HT1080 (cell line): ENCODE measurements around the gene ATP11A. TPM values are rescaled to one million over a fixed set of nuclear protein-coding genes. Genes with fewer than 3 reads are reported as not detected.
"Not testable (repeated sequence)": the region's sequence is repeated elsewhere in the genome, so short reads cannot be mapped to it uniquely, and the experiment has no call there.

Experiments used
- DNase-seq: peaks from one replicate; pipeline ENCODE4 v3.0.0-alpha.2; 2015; ENCODE audit warnings: low read depth
- total RNA-seq: library from RNA; depleted of rRNA; stranded (reverse); fragments of >200 nt; shearing (Covaris generic); gene quantifications from 2 replicates; pipeline ENCODE4 v1.2.3, GENCODE V29; 2014

Gene ATP11A
- total RNA-seq, 1 experiment from 2014 or later: 7.7 TPM

DNA sequence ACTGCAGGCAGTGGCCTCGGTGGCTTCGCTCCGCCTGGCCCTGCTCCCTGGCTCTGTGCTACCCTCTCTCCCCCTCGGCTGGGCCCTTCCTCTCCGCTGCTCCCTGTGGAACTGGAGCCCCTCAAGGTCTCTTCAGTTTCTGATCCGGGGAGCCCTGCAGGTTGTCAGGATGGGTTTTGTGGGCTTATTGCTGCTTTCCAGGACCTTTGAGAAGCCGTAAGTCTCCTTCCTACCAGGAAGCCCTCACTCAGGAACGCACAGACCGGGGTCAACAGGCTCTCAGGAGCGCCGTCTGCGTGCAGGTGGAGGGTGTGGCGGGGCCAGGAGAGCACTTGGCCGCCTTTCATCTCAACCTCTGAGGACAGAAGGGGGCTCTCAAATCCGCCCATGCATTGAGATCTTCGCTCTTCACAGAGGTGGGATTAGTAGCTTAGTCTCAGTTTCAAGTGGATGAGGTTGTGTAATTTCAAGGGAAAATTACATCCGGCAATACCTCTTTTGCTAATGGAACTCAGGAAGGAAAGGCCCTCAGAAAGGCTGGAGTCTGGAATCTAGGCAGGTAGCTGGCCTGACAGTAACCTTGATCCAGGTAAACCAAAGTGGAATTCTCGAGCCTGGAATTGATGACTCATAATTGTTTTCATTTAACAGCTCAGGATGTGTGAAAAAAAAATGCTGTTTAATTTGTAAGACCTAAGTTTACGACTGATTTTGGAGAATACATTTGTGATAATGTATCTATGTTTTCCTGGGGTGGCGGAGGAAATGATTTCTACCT is 102.0 kb downstream of the ATP11A start:
- no peak for DNase-seq

DNA sequence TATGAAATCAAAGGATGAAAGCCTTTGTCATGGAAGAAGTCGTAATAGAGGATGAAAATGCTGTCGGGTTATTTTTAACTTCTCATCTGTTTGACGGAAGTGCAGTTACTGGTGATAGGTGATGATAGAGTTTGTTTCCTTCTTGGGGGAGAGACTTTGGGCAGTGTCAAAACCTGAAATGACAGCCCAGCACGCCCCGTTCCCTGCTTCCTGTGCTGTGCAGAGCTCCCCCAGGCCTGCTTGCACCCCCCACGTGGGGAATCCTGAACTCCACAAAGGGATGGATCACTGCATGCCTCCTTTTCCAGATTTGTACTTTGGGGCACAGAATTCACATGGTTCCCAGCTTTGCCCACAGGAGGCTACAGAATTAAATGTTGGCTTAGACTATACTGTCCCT is 102.7 kb downstream of the ATP11A start:
- no peak for DNase-seq

DNA sequence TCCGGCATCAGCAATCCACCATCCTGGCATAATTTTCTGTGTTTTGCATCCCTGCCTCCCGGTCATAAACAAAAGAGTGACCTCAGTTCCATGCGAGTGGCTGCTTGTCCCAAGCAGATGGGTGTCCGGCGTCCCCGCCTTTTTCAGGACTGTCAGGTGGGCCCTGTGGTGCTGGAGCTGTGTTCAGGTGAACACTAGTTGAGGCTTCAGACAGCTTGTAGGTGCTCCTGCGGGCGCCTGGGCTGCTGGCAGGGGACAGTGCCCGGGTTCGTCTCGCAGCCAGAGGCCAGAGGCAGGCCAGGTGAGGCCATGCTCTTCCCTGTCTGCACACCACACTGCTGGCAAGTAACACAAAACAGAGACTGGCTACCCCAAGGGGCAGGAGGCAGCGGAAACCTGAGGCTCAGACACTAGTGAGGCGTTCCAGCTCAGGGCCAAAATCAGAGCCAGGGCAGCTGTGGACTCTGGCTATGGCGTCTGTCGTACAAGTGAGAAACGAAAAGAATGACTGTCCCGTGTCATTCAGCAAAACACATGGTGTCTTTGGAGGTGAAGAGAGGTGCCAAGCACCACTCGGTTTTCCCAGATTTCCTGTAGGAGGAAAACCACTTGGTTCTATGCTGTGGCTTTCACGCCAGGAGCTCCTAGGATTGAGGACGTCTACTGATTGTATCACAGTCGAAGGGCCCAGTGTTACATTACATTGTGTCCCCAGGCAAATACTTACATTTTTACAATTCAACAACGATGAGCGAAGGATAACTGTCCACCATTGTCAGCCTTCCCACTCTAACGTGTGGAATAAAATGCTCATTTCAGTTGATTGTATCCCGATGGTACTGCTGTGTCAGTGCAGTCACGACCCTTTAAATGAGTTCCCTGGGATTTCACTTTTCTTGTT is 104.0 kb downstream of the ATP11A start:
- no peak for DNase-seq

DNA sequence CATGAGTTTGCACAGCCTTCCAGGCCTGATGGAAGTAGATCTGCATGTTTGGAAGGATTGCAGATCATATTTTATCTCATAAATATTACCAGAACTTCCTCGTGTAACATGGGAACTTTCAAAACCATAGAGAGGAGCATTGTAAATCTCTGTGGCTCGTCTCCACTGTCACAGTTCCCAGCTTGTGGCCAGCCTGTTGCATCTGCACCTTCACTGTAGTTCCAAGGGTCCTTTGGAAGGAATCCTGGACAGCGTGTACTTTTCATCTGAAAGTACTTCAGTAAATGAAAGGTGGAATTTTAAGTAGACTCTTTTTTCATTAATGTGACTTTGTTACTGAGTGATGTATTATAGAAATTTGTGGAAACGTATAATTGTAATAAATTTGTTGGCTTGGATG is 105.4 kb downstream of the ATP11A start:
- no peak for DNase-seq

DNA sequence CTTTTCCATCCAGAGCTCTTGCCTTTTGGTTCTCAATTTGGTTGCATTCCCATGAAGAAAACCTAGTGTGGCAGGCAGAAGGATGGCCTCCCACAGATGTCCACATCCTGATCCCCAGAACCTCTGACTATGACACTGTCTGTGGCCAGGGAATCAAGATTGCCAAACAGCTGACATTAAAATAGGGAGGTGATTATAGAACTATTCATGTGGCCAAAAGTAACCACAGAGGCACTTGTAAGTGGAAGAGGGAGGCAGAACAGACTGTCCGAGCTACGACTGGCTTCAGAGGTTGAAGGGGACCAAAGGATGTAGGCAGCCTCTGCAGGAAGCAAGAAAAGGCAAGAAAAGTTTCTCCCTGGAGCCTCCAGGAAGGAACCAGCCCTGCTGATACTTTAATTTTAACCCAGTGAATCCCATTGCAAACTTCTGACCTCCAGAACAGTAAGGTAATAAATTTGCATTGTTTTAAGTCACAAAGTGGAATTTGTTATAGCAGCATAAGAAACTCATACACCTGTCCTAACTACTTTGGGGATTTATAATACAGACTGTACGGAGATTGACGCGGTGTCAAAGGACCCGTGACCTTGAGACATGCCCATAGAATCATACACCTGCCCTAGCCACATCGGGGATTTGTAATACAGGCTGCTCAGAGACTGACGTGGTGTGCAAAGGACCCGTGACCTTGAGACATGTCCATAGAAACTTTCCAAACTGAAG is 106.5 kb downstream of the ATP11A start:
- no peak for DNase-seq

DNA sequence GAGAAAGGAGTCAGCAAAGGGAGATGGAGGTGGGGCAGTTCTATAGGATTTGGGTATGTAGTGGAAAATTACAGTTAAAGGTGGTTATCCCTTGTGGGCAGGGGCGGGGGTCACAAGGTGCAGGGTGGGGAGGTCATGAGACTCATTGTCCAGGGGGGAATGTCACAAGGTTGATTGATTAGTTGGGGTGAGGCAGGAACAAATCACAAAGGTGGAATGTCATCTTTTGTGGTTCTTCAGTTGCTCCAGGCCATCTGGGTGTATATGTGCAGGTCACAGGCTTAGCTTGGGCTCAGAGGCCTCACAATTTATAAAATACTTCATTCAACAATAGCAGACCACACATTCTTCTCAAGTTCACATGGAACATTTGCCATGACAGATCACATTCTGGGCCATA is 109.6 kb downstream of the ATP11A start:
- no peak for DNase-seq

DNA sequence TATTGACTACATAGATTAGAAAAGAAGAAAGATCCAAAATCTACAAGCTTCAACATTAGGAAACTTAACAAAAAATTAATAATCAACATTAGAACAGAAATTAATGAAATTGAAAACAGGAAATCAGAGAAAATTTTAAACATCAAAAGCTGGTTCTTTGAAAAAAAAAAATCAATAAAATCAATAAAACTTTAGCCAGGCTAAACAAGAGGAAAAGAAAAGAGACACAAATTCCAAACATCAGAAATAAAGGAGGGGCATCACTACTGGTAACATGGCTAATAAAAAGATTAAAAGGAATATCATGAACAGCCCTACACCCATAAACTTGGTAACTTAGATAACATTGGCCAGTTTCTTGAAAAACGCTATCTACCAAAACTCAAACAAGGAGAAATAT is 110.2 kb downstream of the ATP11A start:
- DNase-seq: no peak

DNA sequence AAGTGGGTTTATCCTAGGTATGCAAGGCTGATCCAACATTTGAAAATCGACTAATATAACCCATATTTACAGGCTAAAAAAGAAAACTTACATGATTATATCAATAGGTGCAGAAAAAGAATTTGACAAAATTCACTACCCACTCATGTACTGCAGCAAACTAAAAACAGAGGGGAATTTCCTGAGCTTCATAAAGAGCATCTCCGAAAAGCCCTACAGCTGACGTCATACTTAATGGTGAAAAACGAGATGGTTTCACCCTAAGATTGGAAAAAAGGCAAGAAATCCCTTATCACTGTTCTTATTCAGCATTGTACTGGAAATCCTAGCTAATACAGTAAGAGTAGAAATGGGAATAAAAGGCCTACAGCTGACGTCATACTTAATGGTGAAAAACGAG is 111.0 kb downstream of the ATP11A start:
- not testable (repeated sequence) for DNase-seq

DNA sequence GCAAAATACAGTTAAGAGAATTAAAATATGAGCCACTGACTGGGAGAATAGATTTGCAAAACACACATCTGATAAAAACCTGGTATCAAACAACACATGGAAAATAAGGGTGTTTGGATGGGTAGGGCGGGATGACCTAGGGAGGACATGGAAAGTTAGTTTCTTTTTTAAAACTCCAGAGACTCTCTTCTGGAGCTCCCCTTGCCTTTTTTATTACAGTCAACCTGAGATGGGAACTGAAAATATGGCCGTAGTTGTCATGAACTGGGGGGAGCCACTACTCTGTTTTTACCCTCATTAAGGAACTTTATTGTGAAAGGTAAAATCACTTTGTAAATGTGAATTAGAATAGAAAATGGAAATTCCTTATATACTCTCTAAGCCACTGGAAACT is 113.0 kb downstream of the ATP11A start:
- no peak for DNase-seq

DNA sequence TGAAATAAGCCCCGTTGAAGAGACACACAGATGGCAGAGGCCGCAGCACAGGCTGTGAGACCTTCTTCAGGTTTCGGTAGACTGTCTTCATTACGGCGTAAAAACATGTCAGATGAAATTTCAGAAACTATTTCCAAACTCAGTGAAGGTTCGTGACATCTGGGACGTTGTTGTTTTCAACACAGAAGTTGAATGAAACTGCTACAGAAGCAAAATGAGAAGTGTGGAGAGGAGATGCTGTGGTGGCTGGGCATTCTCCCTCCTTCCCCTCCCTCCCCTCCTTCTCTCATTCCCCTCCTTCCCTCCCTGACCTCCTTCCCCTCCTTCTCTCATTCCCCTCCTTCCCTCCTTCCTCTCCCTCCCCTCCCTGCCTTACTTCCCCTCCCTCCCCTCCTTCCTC is 113.6 kb downstream of the ATP11A start:
- DNase-seq: no peak

DNA sequence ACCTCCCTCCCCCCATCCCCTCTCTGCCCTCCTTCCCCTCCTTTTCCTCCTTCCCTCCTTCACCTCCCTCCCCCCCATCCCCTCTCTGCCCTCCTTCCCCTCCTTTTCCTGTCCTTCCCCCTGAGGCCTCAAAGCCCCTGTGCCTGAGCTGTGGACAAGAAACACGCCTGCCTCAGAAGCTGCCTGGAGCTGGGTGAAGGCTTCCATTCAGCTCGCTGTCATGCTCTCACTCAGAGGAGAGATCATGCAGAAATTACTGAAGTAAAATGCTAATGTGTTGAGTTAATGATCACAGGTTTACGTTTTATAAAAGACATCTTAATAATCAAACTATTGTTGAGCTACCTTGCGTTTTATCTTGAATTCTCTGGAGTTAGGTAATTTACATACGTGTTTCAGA is 114.5 kb downstream of the ATP11A start:
- DNase-seq: no peak

DNA sequence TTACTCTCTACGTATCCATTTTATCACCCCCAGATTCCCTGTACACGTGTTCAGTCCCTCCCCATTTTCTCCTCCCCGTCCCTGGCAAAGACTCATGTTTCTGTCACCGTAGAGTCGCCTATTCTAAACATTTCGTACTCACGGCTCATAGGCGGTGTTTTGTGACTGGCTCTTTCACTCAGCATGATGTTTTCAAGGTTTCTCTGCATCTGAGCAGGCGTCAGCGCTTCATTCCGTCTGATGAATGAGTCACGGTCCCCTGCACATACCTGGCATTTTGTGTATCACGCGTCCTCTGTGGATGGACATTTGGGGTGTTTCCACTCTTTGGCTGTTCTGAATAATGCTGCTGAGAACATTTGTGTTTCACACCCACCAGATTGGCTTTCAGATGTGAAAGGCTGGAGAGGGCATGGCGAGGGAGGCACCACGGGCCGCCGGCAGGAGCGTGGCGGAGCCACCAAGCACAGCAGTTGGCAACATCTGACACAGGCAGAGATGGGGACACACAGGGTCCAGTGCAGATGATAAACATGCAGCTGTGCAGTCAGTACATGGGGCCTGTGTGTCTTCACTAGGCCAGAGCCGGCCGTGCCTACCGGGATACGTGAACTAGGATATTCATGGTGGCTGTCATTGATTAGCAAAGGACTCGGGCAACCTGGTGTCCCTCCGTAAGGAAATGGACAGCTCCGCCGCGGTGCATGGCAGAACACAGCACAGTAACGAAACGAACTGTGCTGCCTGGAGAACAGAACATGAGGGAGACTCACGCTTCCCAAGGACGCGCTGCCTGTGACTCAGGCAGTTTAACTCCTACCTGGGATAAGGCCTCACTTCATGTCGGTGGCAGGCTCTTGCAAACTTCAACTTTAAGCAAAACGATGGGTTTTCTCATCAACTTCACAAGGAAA is 117.2 kb downstream of the ATP11A start:
- no peak for DNase-seq

DNA sequence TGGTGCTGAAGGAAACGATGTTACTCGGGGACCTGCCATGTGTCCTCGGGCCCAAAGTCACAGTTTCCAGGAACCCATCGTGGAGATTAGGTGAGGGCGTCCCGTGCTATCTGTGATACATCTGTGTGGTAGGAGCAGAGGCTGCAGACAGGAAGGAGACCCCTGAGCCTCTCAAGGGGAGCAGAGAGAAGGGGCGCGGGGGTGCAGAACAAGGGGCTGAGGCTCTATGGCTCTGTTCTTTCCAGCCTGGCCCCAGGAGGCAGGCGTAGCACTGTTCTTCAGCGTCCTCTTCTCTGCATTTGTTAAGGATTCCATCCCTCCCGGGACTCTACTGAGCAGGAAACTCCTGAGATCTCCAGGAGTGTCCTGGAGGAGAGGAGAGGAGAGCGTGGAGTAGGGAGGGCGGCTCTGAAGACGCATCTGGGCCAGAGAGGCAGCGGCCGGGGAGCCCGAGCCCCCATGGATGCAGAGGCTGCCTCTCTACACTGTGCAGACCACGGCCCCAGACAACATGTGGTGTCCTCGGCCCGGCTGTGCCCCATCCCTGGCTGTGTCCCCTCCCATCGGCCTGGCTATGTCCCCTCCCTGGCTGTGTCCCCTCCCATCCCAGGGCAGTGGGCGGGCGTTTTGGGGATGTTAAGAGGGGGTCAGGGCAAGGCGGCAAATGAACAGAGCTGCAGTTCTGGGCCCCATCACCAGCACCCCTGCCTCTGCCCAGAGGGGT is 118.0 kb downstream of the ATP11A start:
- DNase-seq: no peak

DNA sequence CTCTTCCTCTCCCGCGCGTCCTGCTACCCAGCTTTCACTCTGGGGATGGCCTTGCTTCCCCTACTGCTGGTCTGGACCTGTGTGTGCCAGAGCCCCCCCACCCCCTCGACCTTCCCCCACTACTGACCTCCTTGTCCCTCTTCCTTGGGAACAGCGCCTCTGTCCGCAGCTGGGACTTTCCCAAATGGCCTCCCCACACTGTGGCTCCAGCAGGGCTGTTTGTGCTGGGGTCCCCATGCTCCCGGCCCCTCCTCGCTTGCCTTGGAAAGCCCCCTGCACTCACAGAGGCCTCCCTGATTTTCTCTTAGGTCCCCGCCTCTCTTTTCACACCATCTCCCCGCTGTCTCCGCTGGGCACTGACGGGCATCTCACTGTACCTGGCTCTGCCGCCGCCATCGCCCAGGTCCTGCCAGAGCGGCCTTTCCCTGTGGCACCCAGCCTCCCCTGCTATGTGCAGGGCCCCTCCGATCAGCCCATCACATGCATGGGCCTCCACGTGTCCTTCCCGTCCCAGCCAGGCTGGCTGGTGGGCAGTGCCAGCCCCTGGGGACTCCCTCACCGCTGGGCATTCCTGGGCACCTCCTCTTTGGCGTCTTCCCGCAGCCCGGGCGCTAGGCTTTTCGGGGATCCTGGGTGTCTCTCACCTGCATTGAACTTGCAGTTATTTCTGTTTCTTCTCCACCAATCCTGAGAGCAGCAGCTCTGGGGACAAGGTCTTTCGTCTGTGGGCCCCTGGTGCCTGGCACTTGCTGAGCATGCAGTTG is 118.7 kb downstream of the ATP11A start:
- DNase-seq: no peak

DNA sequence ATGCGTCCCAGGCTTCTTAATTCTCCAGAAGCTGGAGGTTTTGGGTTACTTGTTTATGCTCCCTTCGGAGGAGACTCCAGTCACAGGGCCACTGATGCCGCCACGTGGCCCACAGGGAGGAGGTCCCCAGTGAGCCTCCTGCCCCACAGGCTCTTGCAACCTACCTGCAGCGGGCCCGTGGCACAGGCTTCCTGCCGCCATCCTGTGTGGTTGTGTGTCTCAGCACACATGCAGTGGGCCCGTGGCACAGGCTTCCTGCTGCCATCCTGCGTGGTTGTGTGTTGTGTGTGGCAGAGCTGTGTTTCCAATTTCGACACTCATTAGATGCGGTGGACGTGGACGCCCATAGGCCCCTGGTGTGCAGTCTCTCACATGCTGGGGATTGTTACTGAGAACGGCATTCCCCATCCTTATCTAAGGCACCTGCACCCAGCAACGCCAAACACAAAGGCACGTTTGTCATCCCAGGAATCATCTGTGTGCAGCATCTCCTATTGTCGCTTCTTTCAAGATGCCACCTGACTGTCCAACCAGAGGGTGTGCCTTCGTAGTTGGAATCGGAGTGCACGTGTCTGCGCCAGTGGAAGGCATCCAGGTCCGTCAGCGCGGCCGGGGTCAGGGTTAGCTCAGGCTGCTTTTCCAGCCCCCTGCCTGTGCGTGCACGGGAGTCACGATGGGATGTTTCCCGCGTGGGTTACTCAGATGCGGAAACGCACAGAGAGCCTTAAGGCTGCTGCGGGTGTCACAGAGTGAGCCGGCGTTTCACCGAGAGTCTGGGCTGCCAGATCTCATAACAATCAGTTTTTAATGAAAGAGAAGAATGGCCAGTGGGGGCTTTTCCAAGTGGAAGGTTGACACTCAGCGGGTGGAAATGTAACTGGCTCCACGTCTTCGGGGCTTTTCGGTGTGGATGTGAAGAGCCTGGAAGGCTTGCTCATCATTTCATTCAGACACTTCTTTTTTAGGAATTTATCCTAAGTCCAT is 119.8 kb downstream of the ATP11A start:
- no peak for DNase-seq

DNA sequence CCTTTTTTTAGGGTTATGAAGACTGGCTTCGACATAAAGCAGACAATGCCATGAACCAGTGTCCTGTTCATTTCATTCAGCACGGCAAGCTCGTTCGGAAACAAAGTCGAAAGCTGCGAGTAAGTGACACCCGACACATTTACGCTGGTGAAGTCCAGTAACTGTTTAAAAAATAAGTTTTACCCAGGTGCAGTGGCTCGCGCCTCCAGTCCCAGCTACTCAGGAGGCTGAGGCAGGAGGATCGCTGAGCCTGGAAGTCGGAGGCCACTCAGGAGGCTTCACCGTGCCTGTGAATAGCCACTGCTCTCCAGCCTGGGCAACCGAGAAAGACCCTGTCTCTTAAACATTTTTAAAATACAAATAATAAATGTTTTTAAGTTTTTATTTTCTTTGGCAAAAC is 120.8 kb downstream of the ATP11A start:
- no peak for DNase-seq

DNA sequence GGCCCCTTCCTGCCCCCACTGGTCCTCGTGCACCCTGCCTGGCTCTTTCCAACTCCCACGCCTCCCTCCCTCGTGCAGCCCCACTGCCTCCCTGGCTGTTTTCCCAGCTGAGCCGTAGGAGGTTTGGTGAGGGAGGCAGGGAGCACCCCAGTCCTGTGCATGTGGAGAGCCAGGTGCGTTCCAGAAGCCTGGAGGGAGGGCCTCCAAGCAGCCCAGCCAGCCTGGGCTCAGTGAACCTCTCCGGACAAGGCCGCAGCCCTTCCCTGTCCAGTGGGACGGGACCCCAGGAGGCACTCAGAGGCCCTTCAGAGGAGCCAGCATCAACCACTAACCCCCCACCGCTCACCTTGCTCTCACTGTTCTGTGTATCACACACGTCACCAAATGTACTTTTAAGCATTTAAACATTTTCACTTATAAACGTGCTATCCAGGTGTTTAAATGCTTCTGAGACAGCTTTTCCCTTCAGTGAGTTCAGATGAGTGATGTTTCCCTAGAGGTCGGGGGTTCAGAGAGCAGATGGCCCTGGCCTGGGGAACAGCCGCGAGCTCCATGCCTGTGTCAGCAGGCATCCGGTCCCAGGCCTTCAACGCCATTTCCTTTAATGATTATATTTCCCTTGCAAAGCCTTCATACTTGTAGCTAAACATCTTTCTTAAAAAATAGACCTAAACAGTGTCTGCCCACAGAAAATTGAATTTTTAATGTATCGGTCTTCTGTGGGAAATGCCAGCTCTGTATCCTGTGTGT is 122.6 kb downstream of the ATP11A start:
- no peak for DNase-seq
